H1 (cell line): ENCODE measurements around the gene SCAMP3. TPM values are rescaled to one million over a fixed set of nuclear protein-coding genes. Genes with fewer than 3 reads are reported as not detected.

Experiments
- ATF2 ChIP-seq: IDR thresholded peaks from 2 replicates; pipeline ENCODE4 v1.6.1; 2012; ENCODE audit warnings: low read length, inconsistent platforms
- ATF3 ChIP-seq: IDR thresholded peaks from 2 replicates; pipeline ENCODE4 v1.6.1; 2011; ENCODE audit warnings: low read depth, mild to moderate bottlenecking, low read length; ENCODE audit not compliant: insufficient read depth
- HDAC2 ChIP-seq, 2 experiments: fragments of 300-600 bp in 1 of 2; sonication (generic) in 1 of 2; IDR thresholded peaks; 2 replicates each; pipeline ENCODE4 v1.6.1; 2011 to 2012; ENCODE audit warnings: low read depth in 2 of 2, low read length in 2 of 2, mild to moderate bottlenecking in 2 of 2, moderate library complexity in 2 of 2, borderline replicate concordance in 1 of 2, inconsistent platforms in 1 of 2
- KDM4A ChIP-seq: IDR thresholded peaks from one replicate; pipeline ENCODE4 v1.7.1; 2012; ENCODE audit warnings: low read depth, mild to moderate bottlenecking, moderate library complexity, low read length, inconsistent platforms; ENCODE audit not compliant: severe bottlenecking
- POLR2AphosphoS5 ChIP-seq: IDR thresholded peaks from 2 replicates; pipeline ENCODE4 v1.6.1; 2011; ENCODE audit warnings: low read depth, low read length
- SAP30 ChIP-seq: fragments of 300-600 bp; sonication (generic); IDR thresholded peaks from 2 replicates; pipeline ENCODE4 v1.7.1; 2012; ENCODE audit warnings: low read length, moderate library complexity, mild to moderate bottlenecking, inconsistent platforms; ENCODE audit not compliant: insufficient read depth, insufficient replicate concordance
- SP4 ChIP-seq: IDR thresholded peaks from 2 replicates; pipeline ENCODE4 v1.6.1; 2012; ENCODE audit warnings: low read length, inconsistent platforms
- TAF7 ChIP-seq: optimal IDR thresholded peaks from 2 replicates; pipeline ENCODE3; 2011; ENCODE audit warnings: low read depth, mild to moderate bottlenecking, inconsistent platforms, low read length, moderate library complexity, borderline replicate concordance
- ZNF274 ChIP-seq: IDR thresholded peaks from 2 replicates; pipeline ENCODE4 v1.7.0; 2012; ENCODE audit warnings: low read length, borderline replicate concordance; ENCODE audit errors: extremely low read depth
- polyA plus RNA-seq, 7 experiments: library from polyadenylated mRNA; depleted of rRNA in 3 of 7; stranded (reverse) in 5 of 7; unstranded in 2 of 7; fragments of >200 nt in 5 of 7; fragments of 200-250 nt in 2 of 7; gene quantifications; 1 replicate in 5 of 7; 2 replicates in 1 of 7; 4 replicates in 1 of 7; pipeline versions ENCODE4 v1.2.1 to v1.2.3, GENCODE V29; 2011 to 2013; ENCODE audit warnings: missing spikeins in 2 of 7, mixed read lengths in 2 of 7
- total RNA-seq: library from RNA; stranded (reverse); fragmentation: NEBNext Ultra II Directional; extraction: Animal tissue kit (Norgen Biotek cat#: 25700); gene quantifications from 2 replicates; pipeline ENCODE4 v1.2.1, GENCODE V29; 2021

SCAMP3 gene
- total and polyA plus RNA-seq, 2 of the 8 experiments (the other 6 are each of a cell fraction or from before 2014, with no cell fraction given): 48.9 to 143 TPM

GRCh38 chr1:155287987-155288543 lies 25.9 kb upstream of the SCAMP3 start (continued):
- TF ChIP-seq ZNF274: no peak
- TF ChIP-seq SP4: no peak
- no peak for TF ChIP-seq ATF3
- no peak for TF ChIP-seq KDM4A
- TF ChIP-seq SAP30: no peak
- no peak for TF ChIP-seq TAF7
- no peak for TF ChIP-seq HDAC2 (IDR thresholded peaks at IDR 0.05; ENCODE audit: borderline replicate concordance in 1 of 2, low read depth in 2 of 2, low read length in 2 of 2)
- TF ChIP-seq POLR2AphosphoS5: no peak
- no peak for TF ChIP-seq ATF2
